GM18870 (cell line): Measurements from ENCODE around the gene OAT.
"Not testable (repeated sequence)": the region's sequence is repeated elsewhere in the genome, so short reads cannot be mapped to it uniquely, and the experiment has no call there.

Experiments used
- ATAC-seq: cut with Tn5 transposase; IDR thresholded peaks from one replicate; pipeline ENCODE4 v1.9.1; 2021; ENCODE audit warnings: moderate library complexity; ENCODE audit not compliant: unreplicated experiment

OAT gene

GRCh38 chr10:124379609-124380193 is 39.0 kb downstream of the OAT start:
- ATAC-seq = no peak

- no peak for ATAC-seq
These were observed 39.7 kb downstream of the OAT start for GRCh38 chr10:124378881-124379471.

- ATAC-seq = no peak
These were observed 40.5 kb downstream of the OAT start for GRCh38 chr10:124378271-124378670.

GRCh38 chr10:124377101-124377500 is 41.6 kb downstream of the OAT start:
- no peak for ATAC-seq

- ATAC-seq = no peak
These were observed 42.3 kb downstream of the OAT start for GRCh38 chr10:124376411-124376810.

GRCh38 chr10:124375691-124376090 is 43.0 kb downstream of the OAT start:
- no peak for ATAC-seq

- ATAC-seq = no peak
These were observed 43.4 kb downstream of the OAT start for GRCh38 chr10:124375353-124375614.

GRCh38 chr10:124374535-124375352 is 44.0 kb downstream of the OAT start:
- no peak for ATAC-seq

GRCh38 chr10:124372899-124373298 is 45.8 kb downstream of the OAT start:
- ATAC-seq = no peak

GRCh38 chr10:124370426-124370825 is 48.3 kb downstream of the OAT start:
- no peak for ATAC-seq

GRCh38 chr10:124369986-124370385 is 48.7 kb downstream of the OAT start:
- ATAC-seq = no peak

- ATAC-seq = not testable (repeated sequence)
These were observed 49.2 kb downstream of the OAT start for GRCh38 chr10:124369533-124369932.

GRCh38 chr10:124369066-124369465 is 49.7 kb downstream of the OAT start:
- no peak for ATAC-seq

GRCh38 chr10:124367936-124368335 is 50.8 kb downstream of the OAT start:
- no peak for ATAC-seq

- no peak for ATAC-seq
These were observed 51.3 kb downstream of the OAT start for GRCh38 chr10:124367414-124367813.

GRCh38 chr10:124366825-124367224 is 51.9 kb downstream of the OAT start:
- ATAC-seq = no peak

- no peak for ATAC-seq
These were observed 52.4 kb downstream of the OAT start for GRCh38 chr10:124366343-124366742.

- no peak for ATAC-seq
These were observed 54.0 kb downstream of the OAT start for GRCh38 chr10:124364674-124365073.

- ATAC-seq = no peak
These were observed 56.2 kb downstream of the OAT start for GRCh38 chr10:124362568-124362967.

GRCh38 chr10:124359336-124359832 is 59.3 kb downstream of the OAT start:
- ATAC-seq = no peak

- ATAC-seq = no peak
These were observed 61.2 kb downstream of the OAT start for GRCh38 chr10:124357561-124357885.
